Brain microvascular endothelial cell (primary cell): ENCODE data around the gene C11orf54.

Experiments
- DNase-seq: peaks from one replicate; pipeline ENCODE4 v3.0.0-alpha.2; 2020
- H3K27ac ChIP-seq: fragments of 250-450 bp; sonication (Bioruptor Pico); 2 replicates; pipeline ENCODE4 v1.5.1; 2020; ENCODE audit warnings: mild to moderate bottlenecking, moderate library complexity
- H3K27me3 ChIP-seq: fragments of 250-450 bp; sonication (Bioruptor Pico); replicated peaks from 2 replicates; pipeline ENCODE4 v1.5.1; 2020; ENCODE audit warnings: mild to moderate bottlenecking
- H3K36me3 ChIP-seq: fragments of 250-450 bp; sonication (Bioruptor Pico); replicated peaks from 2 replicates; pipeline ENCODE4 v1.5.1; 2020; ENCODE audit warnings: mild to moderate bottlenecking
- H3K4me3 ChIP-seq: 2 replicates; pipeline ENCODE4 v1.5.1; 2011; ENCODE audit warnings: low read depth, mild to moderate bottlenecking, control low read depth, low read length, moderate library complexity
- in situ Hi-C: cut with HindIII; loops from 2 replicates; pipeline ENCODE4 v1.10.0; 2017; ENCODE audit warnings: low sequenced_read_pairs, low pct_ligation_motif_present
- TF ChIP-seq, protein P1 (sequence below): IDR thresholded peaks from 2 replicates; pipeline ENCODE4 v1.5.1; 2011; ENCODE audit warnings: low read depth, mild to moderate bottlenecking, moderate library complexity, low read length, control low read depth, inconsistent platforms; ENCODE audit errors: missing control alignments

The C11orf54 gene

GRCh38 chr11:93730108-93731107, 11.1 kb upstream of the C11orf54 start:
- TF ChIP-seq, protein P1, sequence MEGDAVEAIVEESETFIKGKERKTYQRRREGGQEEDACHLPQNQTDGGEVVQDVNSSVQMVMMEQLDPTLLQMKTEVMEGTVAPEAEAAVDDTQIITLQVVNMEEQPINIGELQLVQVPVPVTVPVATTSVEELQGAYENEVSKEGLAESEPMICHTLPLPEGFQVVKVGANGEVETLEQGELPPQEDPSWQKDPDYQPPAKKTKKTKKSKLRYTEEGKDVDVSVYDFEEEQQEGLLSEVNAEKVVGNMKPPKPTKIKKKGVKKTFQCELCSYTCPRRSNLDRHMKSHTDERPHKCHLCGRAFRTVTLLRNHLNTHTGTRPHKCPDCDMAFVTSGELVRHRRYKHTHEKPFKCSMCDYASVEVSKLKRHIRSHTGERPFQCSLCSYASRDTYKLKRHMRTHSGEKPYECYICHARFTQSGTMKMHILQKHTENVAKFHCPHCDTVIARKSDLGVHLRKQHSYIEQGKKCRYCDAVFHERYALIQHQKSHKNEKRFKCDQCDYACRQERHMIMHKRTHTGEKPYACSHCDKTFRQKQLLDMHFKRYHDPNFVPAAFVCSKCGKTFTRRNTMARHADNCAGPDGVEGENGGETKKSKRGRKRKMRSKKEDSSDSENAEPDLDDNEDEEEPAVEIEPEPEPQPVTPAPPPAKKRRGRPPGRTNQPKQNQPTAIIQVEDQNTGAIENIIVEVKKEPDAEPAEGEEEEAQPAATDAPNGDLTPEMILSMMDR, result no peak
- in situ Hi-C loops, result no loop called here
- Histone ChIP-seq H3K4me3 (no peak overlapping the region), H3K36me3 (peaks cover 77% of the 10 kb centered on the region), H3K27ac (no peak overlapping the region), H3K27me3 (no peaks in the 10 kb centered on the region)
- DNase-seq, result no peak

- no peak for DNase-seq
- Histone ChIP-seq H3K4me3 (no peak overlapping the region), H3K27ac (no peak overlapping the region), H3K27me3 (no peaks in the 10 kb centered on the region), H3K36me3 (peaks cover 96% of the 10 kb centered on the region)
- TF ChIP-seq, protein P1, result no peak
- in situ Hi-C loops, result no loop called here
Measured at GRCh38 chr11:93732237-93732892, 9.1 kb upstream of the C11orf54 start.

DNA sequence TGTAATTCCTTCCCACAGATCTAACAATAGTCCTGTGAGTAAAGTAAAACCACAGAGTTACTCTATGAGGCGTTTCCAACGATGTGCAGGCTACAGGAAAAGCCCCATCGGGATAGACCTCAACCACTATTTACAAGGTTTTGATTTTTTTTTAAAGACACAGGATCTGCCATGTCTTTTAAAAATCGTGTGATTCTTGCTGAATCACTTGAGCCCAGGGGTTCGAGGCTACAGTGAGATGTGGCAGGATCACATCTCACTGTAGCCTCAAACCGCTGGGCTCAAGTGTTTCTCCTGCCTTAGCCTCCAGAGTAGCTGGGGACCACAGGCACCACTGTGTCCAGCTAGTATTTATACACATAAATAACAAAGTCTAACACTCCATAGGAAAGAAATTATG, 8.0 kb upstream of the C11orf54 start:
- Histone ChIP-seq H3K36me3 (peaks cover 99% of the 10 kb centered on the region), H3K27me3 (no peaks in the 10 kb centered on the region), H3K27ac (no peak overlapping the region), H3K4me3 (no peak overlapping the region)
- TF ChIP-seq, protein P1, result no peak
- in situ Hi-C loops, result no loop called here
- no peak for DNase-seq

- no peaks in the 10 kb centered on the region for H3K27me3 ChIP-seq
- H3K27ac ChIP-seq, result no peak overlapping the region
- no peak for DNase-seq
- TF ChIP-seq, protein P1, result no peak
- no peak overlapping the region for H3K4me3 ChIP-seq
- H3K36me3 ChIP-seq, result peaks cover 97% of the 10 kb centered on the region
- in situ Hi-C loops, result no loop called here
Measured at GRCh38 chr11:93734427-93735222, 6.8 kb upstream of the C11orf54 start.

- no peak for DNase-seq
- Histone ChIP-seq H3K4me3 (no peak overlapping the region), H3K36me3 (peaks cover 90% of the 10 kb centered on the region), H3K27ac (no peak overlapping the region), H3K27me3 (no peaks in the 10 kb centered on the region)
- in situ Hi-C loops, result no loop called here
- TF ChIP-seq, protein P1, result no peak
Measured at GRCh38 chr11:93735627-93736026, 5.8 kb upstream of the C11orf54 start.
